CD14-positive monocyte (primary cell): ENCODE data around the gene LKAAEAR1. TPM values are rescaled to one million over a fixed set of nuclear protein-coding genes. Genes with fewer than 3 reads are reported as not detected.
A peak's percentile ranks its signal among the peaks of the same experiment; 100 is the strongest.

Source experiments
- DNase-seq, 3 donors: peaks; one replicate each; pipeline ENCODE4 v3.0.0-alpha.2; 2011 to 2022
- H2AFZ ChIP-seq: 2 replicates; pipeline ENCODE4 v1.6.0; 2012; ENCODE audit warnings: mild to moderate bottlenecking, low read depth, low read length, inconsistent platforms; ENCODE audit not compliant: insufficient read depth, poor library complexity, severe bottlenecking
- H3K27ac ChIP-seq, 2 donors: 1 replicate in 1 of 2; 2 replicates in 1 of 2; pipeline ENCODE4 v1.5.1; 2012 to 2013; ENCODE audit warnings: low read length in 2 of 2, control low read depth in 1 of 2, inconsistent platforms in 1 of 2, low read depth in 1 of 2, mild to moderate bottlenecking in 1 of 2
- H3K27me3 ChIP-seq, 2 donors: one replicate each; pipeline versions ENCODE4 v1.6.0 to v1.6.1; 2011 to 2013; ENCODE audit warnings: low read length in 2 of 2; ENCODE audit not compliant: control insufficient read depth in 2 of 2, insufficient read depth in 2 of 2
- H3K36me3 ChIP-seq, 2 donors: replicated peaks in 1 of 2; 1 replicate in 1 of 2; 2 replicates in 1 of 2; pipeline versions ENCODE4 v1.5.1 to v1.6.1; 2012 to 2013; ENCODE audit warnings: low read length in 2 of 2, control low read depth in 1 of 2, inconsistent platforms in 1 of 2, mild to moderate bottlenecking in 1 of 2; ENCODE audit not compliant: insufficient read depth in 2 of 2, control insufficient read depth in 1 of 2
- H3K4me1 ChIP-seq, 2 donors: 1 replicate in 1 of 2; 2 replicates in 1 of 2; pipeline versions ENCODE4 v1.5.1 to v1.6.1; 2012 to 2013; ENCODE audit warnings: low read length in 2 of 2, control low read depth in 1 of 2, inconsistent platforms in 1 of 2, mild to moderate bottlenecking in 1 of 2, moderate library complexity in 1 of 2; ENCODE audit not compliant: insufficient read depth in 2 of 2, control insufficient read depth in 1 of 2
- H3K4me2 ChIP-seq: replicated peaks from 2 replicates; pipeline ENCODE3; 2012; ENCODE audit warnings: low read length, moderate library complexity, mild to moderate bottlenecking; ENCODE audit not compliant: poor library complexity, severe bottlenecking; ENCODE audit errors: extremely low read depth
- H3K4me3 ChIP-seq, 3 experiments: fragments of 200-600 bp in 1 of 3; sonication (generic) in 1 of 3; replicated peaks in 1 of 3; 1 replicate in 2 of 3; 2 replicates in 1 of 3; pipeline ENCODE4 v1.5.1; 2011 to 2013; ENCODE audit warnings: low read length in 3 of 3, mild to moderate bottlenecking in 3 of 3, control low read depth in 2 of 3, low read depth in 2 of 3, inconsistent platforms in 1 of 3, moderate library complexity in 1 of 3
- H3K79me2 ChIP-seq: 2 replicates; pipeline ENCODE4 v1.6.0; 2012; ENCODE audit warnings: mild to moderate bottlenecking, control low read depth, inconsistent platforms, low read length, moderate library complexity; ENCODE audit not compliant: insufficient read depth
- H3K9ac ChIP-seq: 2 replicates; pipeline ENCODE4 v1.6.0; 2017; ENCODE audit warnings: low read length, mild to moderate bottlenecking; ENCODE audit not compliant: insufficient read depth, poor library complexity, severe bottlenecking
- H3K9me3 ChIP-seq, 2 donors: replicated peaks in 1 of 2; 1 replicate in 1 of 2; 2 replicates in 1 of 2; pipeline versions ENCODE4 v1.5.1 to v1.6.1; 2012 to 2013; ENCODE audit warnings: low read length in 2 of 2, control low read depth in 1 of 2; ENCODE audit not compliant: control insufficient read depth in 1 of 2, insufficient read depth in 1 of 2
- H4K20me1 ChIP-seq: 2 replicates; pipeline ENCODE4 v1.6.0; 2012; ENCODE audit warnings: mild to moderate bottlenecking, low read length, control low read depth, moderate library complexity; ENCODE audit not compliant: insufficient read depth
- H3K27ac Mint-ChIP-seq, 7 donors: one replicate each; pipeline ENCODE4 v1.8.0; 2020; ENCODE audit warnings: mild to moderate bottlenecking in 7 of 7, mixed read lengths in 7 of 7, moderate library complexity in 6 of 7, inconsistent platforms in 2 of 7
- H3K27me3 Mint-ChIP-seq, 3 donors: one replicate each; pipeline ENCODE4 v1.8.0; 2021 to 2022; ENCODE audit warnings: low read depth in 3 of 3, mild to moderate bottlenecking in 3 of 3, mixed read lengths in 3 of 3, moderate library complexity in 3 of 3, inconsistent platforms in 1 of 3
- H3K36me3 Mint-ChIP-seq, 2 donors: one replicate each; pipeline ENCODE4 v1.8.0; 2020; ENCODE audit warnings: mixed read lengths in 2 of 2, inconsistent platforms in 1 of 2, mild to moderate bottlenecking in 1 of 2
- H3K4me1 Mint-ChIP-seq: one replicate; pipeline ENCODE4 v1.8.0; 2020; ENCODE audit warnings: mild to moderate bottlenecking, mixed read lengths
- H3K4me3 Mint-ChIP-seq, 2 donors: one replicate each; pipeline ENCODE4 v1.8.0; 2020; ENCODE audit warnings: mild to moderate bottlenecking in 2 of 2, mixed read lengths in 2 of 2, moderate library complexity in 1 of 2
- H3K9me3 Mint-ChIP-seq, 7 donors: one replicate each; pipeline ENCODE4 v1.8.0; 2020 to 2022; ENCODE audit warnings: mixed read lengths in 7 of 7, mild to moderate bottlenecking in 6 of 7, moderate library complexity in 6 of 7, inconsistent platforms in 2 of 7
- CTCF ChIP-seq: fragments of 200-600 bp; IDR thresholded peaks from one replicate; pipeline ENCODE4 v1.8.0; 2022; ENCODE audit warnings: antibody characterized with exemption, mild to moderate bottlenecking
- WGBS: methylation state at CpG from one replicate; pipeline ENCODE4 v1.1.5; 2013; ENCODE audit warnings: missing lambda C conversion rate; ENCODE audit not compliant: insufficient coverage; 5-methylcytosine and 5-hydroxymethylcytosine counted together
- intact Hi-C, 2 donors: fragments of 100-400 bp; cut with micrococcal nuclease; formaldehyde crosslinking; loops; one replicate each; pipeline versions ENCODE4 v1.15.0 to v1.15.1; 2023
- polyA plus RNA-seq, 3 donors: library from polyadenylated mRNA; depleted of rRNA in 1 of 3; unstranded in 2 of 3; stranded (reverse) in 1 of 3; fragments of 300-500 nt in 2 of 3; fragments of >200 nt in 1 of 3; fragmentation: Illumina TruSeq in 2 of 3; gene quantifications; 1 replicate in 2 of 3; 2 replicates in 1 of 3; pipeline ENCODE4 v1.2.3, GENCODE V29; 2012 to 2021

LKAAEAR1 gene
- polyA plus RNA-seq, 3 donors = 0.61 to 0.86 (median 0.64) TPM

- DNase-seq = no peak
- WGBS = 42% methylated on average over 10 of the region's 17 CpGs
- Mint-ChIP-seq H3K27me3 (peaks cover 46 to 58% (median 50%) of the 10 kb centered on the region in 3 donors), H3K36me3 (peaks cover 29 to 34% of the 10 kb centered on the region in 2 donors), H3K4me3 (peak overlapping the region in 1 of 2 donors; percentile 35), H3K4me1 (peaks cover 14% of the 10 kb centered on the region), H3K27ac (no peak overlapping the region), H3K9me3 (peaks cover 0 to 4% (median 2%) of the 10 kb centered on the region in 7 donors)
- TF ChIP-seq CTCF = no peak
- H3K4me3 ChIP-seq = no peak overlapping the region
- peaks cover 20 to 38% of the 10 kb centered on the region in 2 donors for H3K36me3 ChIP-seq
- H3K9me3 ChIP-seq = no peaks in the 10 kb centered on the region
- peaks cover 18 to 50% of the 10 kb centered on the region in 2 donors for H3K27me3 ChIP-seq
- no peak overlapping the region for H3K27ac ChIP-seq
- intact Hi-C loops = no loop called here
- H3K4me1 ChIP-seq = peaks cover 16 to 30% of the 10 kb centered on the region in 2 donors
- H3K4me2 ChIP-seq = no peak overlapping the region
- H3K9ac ChIP-seq = no peak overlapping the region
- H3K79me2 ChIP-seq = no peaks in the 10 kb centered on the region
- H2AFZ ChIP-seq = no peak overlapping the region
- H4K20me1 ChIP-seq = no peaks in the 10 kb centered on the region
Measured at GRCh38 chr20:64036346-64037198, 47.6 kb downstream of the LKAAEAR1 start.

- Histone ChIP-seq H3K4me3 (no peak within 1 kb of the TSS), H3K4me1 (peaks cover 11 to 24% of the 10 kb centered on the region in 2 donors)
- H3K4me3 Mint-ChIP-seq = peak within 1 kb of the TSS in 1 of 2 donors; percentile 35
Measured at GRCh38 chr20:64035933-64036345, 48.3 kb downstream of the LKAAEAR1 start, which contains the start of gene C20orf204. TSS of gene C20orf204 (plus strand) at chr20:64036182. CDS start at chr20:64036324, 142 bp downstream.

More at GRCh38 chr20:64035933-64036345, 48.3 kb downstream of the LKAAEAR1 start, which contains the start of gene C20orf204:
- intact Hi-C loops = no loop called here
- peaks cover 34 to 41% of the 10 kb centered on the region in 2 donors for H3K36me3 Mint-ChIP-seq
- Histone ChIP-seq H2AFZ (no peak within 1 kb of the TSS), H3K9me3 (no peaks in the 10 kb centered on the region), H3K27ac (no peak within 1 kb of the TSS), H3K9ac (no peak within 1 kb of the TSS), H3K27me3 (peaks cover 12 to 43% of the 10 kb centered on the region in 2 donors), H3K4me2 (no peak within 1 kb of the TSS), H3K79me2 (no peaks in the 10 kb centered on the region), H3K36me3 (peaks cover 24 to 45% of the 10 kb centered on the region in 2 donors), H4K20me1 (no peaks in the 10 kb centered on the region)
- H3K4me1 Mint-ChIP-seq = peaks cover 8% of the 10 kb centered on the region
- H3K27ac Mint-ChIP-seq = no peak within 1 kb of the TSS
- no peak for TF ChIP-seq CTCF
- no peak for DNase-seq
- 92% methylated on average over 4 of the region's 10 CpGs for WGBS
- H3K9me3 Mint-ChIP-seq = peaks cover 0 to 4% (median 2%) of the 10 kb centered on the region in 7 donors
- peaks cover 40 to 51% (median 43%) of the 10 kb centered on the region in 3 donors for H3K27me3 Mint-ChIP-seq
